SK-MEL-5 (cell line): ENCODE data around the gene ZNF695. TPM values are rescaled to one million over a fixed set of nuclear protein-coding genes. Genes with fewer than 3 reads are reported as not detected.
"Not testable (repeated sequence)": the region's sequence is repeated elsewhere in the genome, so short reads cannot be mapped to it uniquely, and the experiment has no call there.

ENCODE experiments used
- DNase-seq: peaks from one replicate; pipeline ENCODE4 v3.0.0-alpha.2; 2016; ENCODE audit warnings: low read depth, low spot score
- in situ Hi-C: cut with HindIII; loops from 2 replicates; pipeline ENCODE4 v1.10.0; 2016; ENCODE audit warnings: low sequenced_read_pairs, high pct_unique_total_duplicates, low pct_unique_long_range_greater_than_20kb
- polyA plus RNA-seq, 2 experiments: library from polyadenylated mRNA; depleted of rRNA; stranded (reverse); fragments of >200 nt; gene quantifications; 2 replicates each; pipeline ENCODE4 v1.2.3, GENCODE V29; 2015
- total RNA-seq: library from RNA; depleted of rRNA; stranded (reverse); fragments of >200 nt; shearing (Covaris generic); gene quantifications from 2 replicates; pipeline ENCODE4 v1.2.3, GENCODE V29; 2014; rRNA removed

ZNF695 gene
- total RNA-seq = 0.08 and 0.72 TPM in 2 replicates
- 0.04 and 0.73 TPM in 2 replicates for polyA plus RNA-seq (2015; cell fraction: cytosol; rRNA removed)
- 0.28 and 2.9 TPM in 2 replicates for polyA plus RNA-seq (2015; cell fraction: nucleus; rRNA removed)

DNA sequence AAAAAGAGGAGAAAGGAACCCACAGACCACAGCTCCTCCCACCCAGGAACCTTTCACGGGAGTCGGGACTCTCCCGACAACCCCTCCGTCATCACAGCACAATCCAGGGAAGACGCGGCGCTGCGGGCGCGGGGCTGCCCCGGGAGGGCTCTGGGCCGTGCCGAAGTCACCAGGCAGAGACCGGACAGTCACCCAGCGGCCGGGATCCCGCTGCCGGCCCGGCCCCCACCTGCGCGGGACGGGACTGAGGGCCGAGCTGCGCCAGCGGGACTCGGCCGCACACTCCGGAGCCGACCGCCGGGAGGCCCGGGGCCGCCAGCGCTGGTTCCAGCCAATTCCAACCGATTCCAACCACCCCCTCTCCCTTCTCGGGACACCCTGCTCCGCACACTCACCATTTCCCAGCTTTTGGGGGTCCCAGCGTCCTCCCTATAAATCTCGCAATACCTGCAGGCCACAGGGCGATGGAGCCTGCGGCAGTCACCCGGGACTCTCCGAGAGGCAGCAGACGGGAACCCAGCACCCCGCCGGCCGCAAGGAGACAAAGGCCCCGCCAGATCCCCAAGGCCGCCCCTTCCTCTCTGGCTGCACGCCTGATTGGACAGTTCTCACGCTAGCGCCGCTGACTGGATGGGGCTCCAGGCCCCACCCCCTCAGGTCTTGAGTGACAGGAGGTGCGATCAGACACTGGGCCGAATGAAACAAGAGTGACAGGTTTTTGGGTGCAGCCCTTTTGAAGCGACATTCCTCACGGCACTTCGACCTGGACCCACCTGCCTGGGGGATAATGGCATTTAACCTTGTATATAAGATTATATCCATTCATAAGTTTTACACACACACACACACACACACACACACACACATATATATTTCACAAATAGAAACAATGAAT lies at the start of gene ZNF695:
TSS of gene ZNF695 (minus strand) at position 547 of the 895 bp plus-strand sequence. CDS start at position 398, 149 bp downstream.
- in situ Hi-C loops = no loop called here
- peak; percentile 68 for DNase-seq

DNA sequence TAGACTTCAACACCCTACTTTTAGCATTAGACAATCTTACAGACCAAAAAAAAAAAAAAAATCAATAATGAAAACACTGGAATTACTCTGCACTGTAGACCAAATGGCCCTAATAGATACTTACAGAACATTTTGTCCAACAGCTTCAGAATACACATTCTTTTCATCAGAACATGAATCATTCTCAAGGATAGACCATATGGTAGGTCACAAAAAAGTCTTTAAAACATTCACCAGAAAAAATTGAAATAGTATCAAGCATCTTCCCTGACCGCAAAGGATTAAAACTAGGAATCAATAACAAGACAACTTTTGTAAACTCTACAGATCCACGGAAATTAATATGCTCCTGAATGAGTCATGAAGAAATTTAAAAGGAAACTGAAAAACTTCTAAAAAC lies 48.2 kb upstream of the ZNF695 start:
- no peak for DNase-seq
- in situ Hi-C loops = no loop called here

DNA sequence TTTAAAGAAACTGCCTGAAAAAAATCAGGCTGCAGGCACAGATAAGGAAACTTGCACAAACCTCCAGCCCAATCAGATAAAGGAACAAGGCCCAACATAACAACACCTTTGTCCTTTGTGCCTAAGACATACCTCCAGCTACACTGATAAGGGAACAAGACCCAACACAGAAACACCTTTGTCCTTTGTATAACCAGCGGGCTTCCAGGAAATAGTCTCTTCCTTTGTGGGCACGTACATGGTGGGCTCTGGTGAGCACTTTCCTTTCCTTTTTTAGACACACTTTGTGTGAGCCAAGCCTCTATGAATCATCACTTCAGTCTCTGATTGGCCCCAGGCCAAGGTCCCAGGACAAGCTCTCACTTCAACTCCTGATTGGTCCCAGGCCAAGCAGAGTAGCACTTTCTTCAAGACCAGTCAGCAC lies 47.1 kb upstream of the ZNF695 start:
- DNase-seq = peak; percentile 45
- in situ Hi-C loops = no loop called here

GRCh38 chr1:247047702-247048101 lies 39.8 kb upstream of the ZNF695 start:
- in situ Hi-C loops = no loop called here
- no peak for DNase-seq

DNA sequence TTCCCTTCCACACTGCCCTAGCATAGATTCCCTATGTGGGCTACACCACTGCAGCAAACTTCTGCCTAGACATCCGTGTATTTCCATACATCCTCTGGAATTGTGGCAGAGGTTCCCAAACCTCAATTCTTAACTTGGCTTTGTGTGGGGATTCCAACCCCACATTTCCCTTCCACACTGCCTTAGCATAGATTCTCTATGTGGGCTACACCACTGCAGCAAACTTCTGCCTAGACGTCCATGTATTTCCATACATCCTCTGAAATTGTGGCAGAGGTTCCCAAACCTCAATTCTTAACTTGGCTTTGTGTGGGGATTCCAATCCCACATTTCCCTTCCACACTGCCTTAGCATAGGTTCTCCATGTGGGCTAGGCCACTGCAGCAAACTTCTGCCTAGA lies 39.4 kb upstream of the ZNF695 start:
- DNase-seq = no peak
- in situ Hi-C loops = no loop called here

DNA sequence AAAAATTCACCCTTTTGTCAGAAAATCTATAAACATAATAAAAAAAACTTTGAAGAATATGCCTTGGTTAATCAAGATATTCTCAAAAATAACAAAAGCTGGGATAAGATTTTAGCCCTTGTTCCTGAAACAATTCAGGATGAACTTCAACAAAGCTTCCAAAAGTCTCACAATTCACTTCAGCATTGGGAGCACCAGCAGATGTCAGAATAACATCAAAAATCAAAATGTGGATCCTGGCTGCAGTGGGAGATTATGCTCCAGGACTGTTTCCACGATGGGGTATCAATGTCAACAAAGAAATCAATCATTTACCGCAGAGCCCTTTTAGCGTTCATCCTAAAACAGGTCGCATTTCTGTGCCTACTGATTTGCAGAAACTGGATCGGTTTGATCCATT lies 35.5 kb upstream of the ZNF695 start:
- no peak for DNase-seq
- in situ Hi-C loops = no loop called here

GRCh38 chr1:247037511-247038320 lies 29.9 kb upstream of the ZNF695 start:
- in situ Hi-C loops = no loop called here
- DNase-seq = no peak

DNA sequence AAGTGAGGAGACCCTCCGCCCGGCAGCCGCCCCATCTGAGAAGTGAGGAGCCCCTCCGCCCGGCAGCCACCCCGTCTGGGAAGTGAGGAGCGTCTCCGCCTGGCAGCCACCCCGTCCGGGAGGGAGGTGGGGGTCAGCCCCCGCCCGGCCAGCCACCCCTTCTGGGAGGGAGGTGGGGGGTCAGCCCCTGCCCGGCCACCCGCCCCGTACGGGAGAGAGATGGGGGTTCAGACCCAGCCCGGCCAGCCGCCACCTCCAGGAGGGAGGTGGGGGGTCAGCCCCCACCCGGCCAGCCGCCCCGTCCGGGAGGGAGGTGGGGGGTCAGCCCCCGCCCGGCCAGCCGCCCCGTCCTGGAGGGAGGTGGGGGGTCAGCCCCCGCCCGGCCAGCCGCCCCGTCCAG lies 24.4 kb upstream of the ZNF695 start:
- DNase-seq, in situ Hi-C loops: not testable (repeated sequence)

- DNase-seq, in situ Hi-C loops: not testable (repeated sequence)
Measured at GRCh38 chr1:247024658-247025057, 16.8 kb upstream of the ZNF695 start.

DNA sequence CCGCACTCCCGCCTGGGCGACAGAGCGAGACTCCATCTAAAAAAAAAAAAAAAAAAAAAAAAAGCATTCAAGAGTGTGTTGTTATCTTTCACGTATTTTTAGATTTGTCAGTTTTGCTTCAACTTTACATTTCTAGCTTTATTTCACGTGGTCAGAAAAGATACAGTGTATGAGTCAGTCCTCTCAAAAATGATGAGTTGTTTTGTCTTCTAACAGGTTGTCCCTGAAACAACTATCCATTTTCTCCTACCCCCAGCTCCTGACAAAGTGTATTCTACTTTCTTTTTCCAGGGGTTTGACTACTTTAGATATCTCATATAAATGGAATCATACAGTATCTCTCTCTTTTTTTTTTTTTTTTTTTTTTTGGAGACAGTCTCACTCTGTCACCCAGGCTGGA lies 5.5 kb upstream of the ZNF695 start:
- no peak for DNase-seq
- in situ Hi-C loops = no loop called here

DNA sequence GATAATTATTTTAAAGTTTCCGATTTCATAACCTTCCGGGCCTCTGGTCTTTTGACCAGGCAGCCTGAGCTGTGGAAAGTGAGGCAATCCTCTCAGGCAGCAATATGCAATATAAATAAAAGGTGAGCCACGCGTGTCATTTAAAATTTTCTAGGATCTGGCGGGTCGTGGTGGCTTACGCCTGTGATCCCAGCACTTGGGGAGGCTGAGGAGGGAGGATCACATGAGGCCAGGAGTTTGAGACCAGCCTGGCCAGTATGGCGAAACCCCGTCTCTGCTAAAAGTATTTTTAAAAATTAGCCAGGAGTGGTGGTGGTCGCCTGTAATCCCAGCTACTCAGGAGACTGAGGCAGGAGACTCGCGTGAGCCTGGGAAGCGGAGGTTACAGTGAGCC lies 546 bp upstream of the ZNF695 start:
- in situ Hi-C loops = no loop called here
- DNase-seq = no peak

- DNase-seq, in situ Hi-C loops: not testable (repeated sequence)
Measured at GRCh38 chr1:247004081-247004480, 3.8 kb downstream of the ZNF695 start.

DNA sequence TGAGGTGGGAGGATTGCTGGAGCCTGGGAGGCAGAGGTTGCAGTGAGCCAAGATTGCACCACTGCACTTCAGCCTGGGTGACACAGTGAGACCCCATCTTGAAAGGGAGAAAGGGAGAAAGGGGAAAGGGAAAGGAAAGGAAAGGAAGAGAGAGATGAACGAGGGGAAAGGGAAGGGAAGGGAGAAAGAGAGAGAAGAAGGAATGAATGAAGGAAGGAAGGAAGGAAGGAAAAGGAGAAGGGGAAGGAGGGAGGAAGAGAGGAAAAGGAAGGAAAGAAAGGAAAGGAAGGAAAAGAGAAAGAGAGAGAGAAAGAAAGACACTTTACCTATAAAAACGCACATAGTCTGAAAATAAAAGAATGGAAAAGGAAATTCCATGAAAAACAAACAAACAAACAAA lies 18.0 kb downstream of the ZNF695 start:
- in situ Hi-C loops = loop anchor here (25.0 kb wide), 1 partner anchor 128 kb away; no protein-coding TSS in a partner anchor

GRCh38 chr1:246988316-246988715 lies 19.5 kb downstream of the ZNF695 start:
- DNase-seq = no peak
- in situ Hi-C loops = loop anchor here (25.0 kb wide), 1 partner anchor 126 kb away; no protein-coding TSS in a partner anchor

More for the DNA sequence above, 18.0 kb downstream of the ZNF695 start:
- DNase-seq = no peak

DNA sequence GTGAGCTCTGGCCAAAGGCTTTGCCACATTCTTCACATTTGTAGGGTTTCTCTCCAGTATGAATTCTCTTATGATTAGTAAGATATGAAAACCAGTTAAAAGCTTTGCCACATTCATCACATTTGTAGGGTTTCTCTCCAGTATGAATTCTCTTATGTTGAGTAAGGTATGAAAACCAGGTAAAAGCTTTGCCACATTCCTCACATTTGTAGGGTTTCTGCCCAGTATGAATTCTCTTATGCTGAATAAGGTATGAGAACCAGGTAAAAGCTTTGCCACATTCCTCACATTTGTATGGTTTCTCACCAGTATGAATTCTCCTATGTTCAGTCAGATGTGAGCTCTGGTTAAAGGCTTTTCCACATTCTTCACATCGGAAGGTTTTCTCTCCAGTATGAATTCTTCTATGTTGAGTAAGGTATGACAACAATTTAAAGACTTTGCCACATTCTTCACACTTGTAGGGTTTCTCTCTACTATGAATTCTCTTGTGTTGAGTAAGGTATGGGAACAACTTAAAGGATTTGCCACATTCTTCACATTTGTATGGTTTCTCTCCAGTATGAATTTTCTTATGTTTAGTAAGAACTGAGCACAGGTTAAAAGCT lies 20.7 kb downstream of the ZNF695 start:
- in situ Hi-C loops = loop anchor here (25.0 kb wide), 1 partner anchor 125 kb away; no protein-coding TSS in a partner anchor
- no peak for DNase-seq

- DNase-seq = no peak
- in situ Hi-C loops = loop anchor here (25.0 kb wide), 1 partner anchor 116 kb away; no protein-coding TSS in a partner anchor
Measured at GRCh38 chr1:246978785-246979184, 29.1 kb downstream of the ZNF695 start.

GRCh38 chr1:246978281-246978680 lies 29.6 kb downstream of the ZNF695 start:
- no peak for DNase-seq
- in situ Hi-C loops = loop anchor here (25.0 kb wide), 1 partner anchor 116 kb away; no protein-coding TSS in a partner anchor
